Adipocyte (in vitro differentiated cells): ENCODE results near the gene AQP12A.
"Not testable (repeated sequence)": the region's sequence is repeated elsewhere in the genome, so short reads cannot be mapped to it uniquely, and the experiment has no call there.

ENCODE experiments used
- DNase-seq: peaks from one replicate; pipeline ENCODE4 v3.0.0-alpha.2; 2015; ENCODE audit warnings: low read depth
- H3K27me3 ChIP-seq: replicated peaks from 2 replicates; pipeline ENCODE4 v1.7.0; 2013; ENCODE audit warnings: mild to moderate bottlenecking, low read length, moderate library complexity; ENCODE audit not compliant: control insufficient read depth, insufficient read depth
- H3K36me3 ChIP-seq: 2 replicates; pipeline ENCODE4 v1.7.0; 2013; ENCODE audit warnings: low read length, mild to moderate bottlenecking, moderate library complexity; ENCODE audit not compliant: control insufficient read depth, insufficient read depth, severe bottlenecking
- H3K4me1 ChIP-seq: 2 replicates; pipeline ENCODE4 v1.7.0; 2013; ENCODE audit warnings: mild to moderate bottlenecking, low read length, moderate library complexity; ENCODE audit not compliant: control insufficient read depth, insufficient read depth
- H3K4me3 ChIP-seq: 2 replicates; pipeline ENCODE4 v1.7.0; 2013; ENCODE audit warnings: mild to moderate bottlenecking, low read length, moderate library complexity
- H3K9ac ChIP-seq: 2 replicates; pipeline ENCODE4 v1.7.0; 2013; ENCODE audit warnings: mild to moderate bottlenecking, low read length, moderate library complexity
- H3K9me3 ChIP-seq: 2 replicates; pipeline ENCODE4 v1.7.0; 2013; ENCODE audit warnings: mild to moderate bottlenecking, low read length, moderate library complexity; ENCODE audit not compliant: control insufficient read depth

AQP12A gene

DNA sequence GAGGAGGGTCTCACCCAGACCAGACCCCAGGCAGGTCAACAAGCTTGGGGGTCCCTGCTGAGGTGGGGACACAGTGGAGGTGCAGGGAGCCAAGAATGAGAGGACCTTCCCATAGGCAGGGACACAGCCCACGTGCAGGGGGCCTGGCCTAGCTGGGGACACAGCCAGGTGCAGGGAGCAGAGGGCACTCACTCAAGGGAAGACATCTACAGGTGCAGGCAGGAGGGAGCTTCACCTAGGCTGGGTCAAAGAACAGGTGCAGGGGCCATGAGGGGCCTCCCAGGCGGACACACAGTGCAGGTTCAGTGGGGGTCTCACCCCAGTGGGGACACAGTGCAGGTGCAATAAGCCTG, 615 bp upstream of the AQP12A start:
- H3K4me3 ChIP-seq, H3K9me3 ChIP-seq, DNase-seq: not testable (repeated sequence)

DNA sequence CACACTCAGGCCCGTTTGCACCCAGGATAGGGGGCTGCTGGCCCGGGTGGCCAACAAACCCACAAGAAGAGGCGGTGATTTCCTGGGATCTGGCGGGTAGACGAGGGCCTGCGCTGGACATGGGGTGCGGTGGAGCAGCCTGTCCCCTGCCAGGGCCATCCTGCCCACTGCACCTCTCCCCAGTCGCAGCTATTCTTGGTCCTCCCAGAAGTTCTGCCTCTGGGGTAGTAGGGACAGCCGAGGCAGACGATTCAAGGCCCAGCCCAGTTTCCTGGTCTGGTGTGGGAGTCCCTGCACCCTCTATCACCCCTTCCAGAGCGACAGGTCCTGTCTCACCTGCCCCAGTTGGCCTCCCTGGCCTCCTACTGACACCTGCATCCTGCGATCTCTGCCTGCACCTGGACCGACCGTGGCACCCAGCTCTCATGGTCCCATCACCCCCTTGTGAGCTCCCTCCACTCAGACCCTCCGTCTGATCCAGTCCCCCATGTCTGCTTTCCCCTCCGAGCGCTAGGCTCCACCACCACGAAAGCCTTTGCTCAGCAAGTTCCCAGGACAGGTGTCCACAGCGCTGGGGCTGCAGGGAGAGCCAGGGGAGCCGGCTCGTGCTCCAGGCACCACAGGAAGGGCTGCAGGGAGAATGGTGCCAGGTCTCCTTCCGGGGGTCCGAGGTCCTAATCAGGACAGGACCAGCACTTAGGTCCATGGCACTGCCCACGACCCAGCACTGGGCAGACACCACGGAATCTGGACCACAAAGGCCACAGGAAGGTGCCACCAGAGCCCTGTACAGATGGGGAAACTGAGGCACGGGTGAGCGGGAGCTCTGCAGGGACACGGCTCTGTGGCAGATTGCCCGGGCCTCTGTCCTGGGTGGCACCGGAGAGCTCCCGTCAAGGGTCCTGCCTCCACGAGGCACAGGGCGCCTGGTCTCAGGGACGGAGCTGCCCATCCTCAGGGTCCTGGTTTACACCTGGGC, 1.2 kb downstream of the AQP12A start:
- not testable (repeated sequence) for H3K36me3 ChIP-seq, DNase-seq, H3K9ac ChIP-seq, H3K4me1 ChIP-seq, H3K9me3 ChIP-seq, H3K4me3 ChIP-seq, H3K27me3 ChIP-seq

More for the DNA sequence above, 615 bp upstream of the AQP12A start:
- H3K4me1 ChIP-seq, H3K27me3 ChIP-seq, H3K9ac ChIP-seq, H3K36me3 ChIP-seq: not testable (repeated sequence)

DNA sequence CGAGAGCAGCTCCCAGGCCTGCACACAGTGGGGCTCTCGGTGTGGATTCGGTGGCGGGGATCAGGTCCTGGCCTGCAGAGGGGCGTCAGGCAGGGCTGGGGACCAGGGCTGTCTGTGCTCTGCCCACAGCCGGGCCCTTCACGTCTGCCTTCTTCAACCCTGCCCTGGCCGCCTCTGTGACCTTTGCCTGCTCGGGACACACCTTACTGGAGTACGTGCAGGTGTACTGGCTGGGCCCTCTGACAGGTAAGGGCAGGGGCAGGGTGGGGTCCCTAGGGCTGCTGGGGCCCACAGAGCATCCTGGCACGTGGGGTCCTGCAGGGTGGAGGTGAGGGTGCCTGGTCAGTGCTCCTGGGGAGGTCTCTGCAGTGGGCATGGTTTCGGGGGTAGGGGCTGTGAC, 2.6 kb downstream of the AQP12A start:
- DNase-seq, H3K4me3 ChIP-seq: not testable (repeated sequence)

DNA sequence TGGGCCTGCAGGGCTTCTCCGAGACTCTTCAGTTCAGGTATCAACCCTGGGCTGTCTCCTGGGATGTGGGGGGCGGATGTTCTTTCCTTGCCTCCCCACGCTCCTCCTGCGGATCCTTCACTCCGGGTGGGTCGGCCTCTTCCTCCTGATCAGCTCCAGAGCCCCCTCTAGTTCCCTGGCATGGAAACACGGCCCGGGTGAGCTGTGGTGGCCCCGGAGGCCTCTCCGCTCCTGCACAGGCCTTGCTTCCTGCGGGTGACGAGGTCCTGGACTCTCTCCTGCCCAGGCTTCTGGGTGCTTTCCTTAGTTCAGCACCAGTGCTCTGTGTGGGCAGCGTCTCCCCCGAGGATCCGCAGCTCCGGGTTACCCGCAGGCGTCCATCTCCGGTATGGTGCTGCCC, 3.9 kb downstream of the AQP12A start:
- not testable (repeated sequence) for H3K9ac ChIP-seq, H3K9me3 ChIP-seq, DNase-seq, H3K27me3 ChIP-seq, H3K4me1 ChIP-seq, H3K36me3 ChIP-seq, H3K4me3 ChIP-seq

More for the DNA sequence above, 2.6 kb downstream of the AQP12A start:
- H3K4me1 ChIP-seq, H3K27me3 ChIP-seq, H3K36me3 ChIP-seq, H3K9me3 ChIP-seq, H3K9ac ChIP-seq: not testable (repeated sequence)

DNA sequence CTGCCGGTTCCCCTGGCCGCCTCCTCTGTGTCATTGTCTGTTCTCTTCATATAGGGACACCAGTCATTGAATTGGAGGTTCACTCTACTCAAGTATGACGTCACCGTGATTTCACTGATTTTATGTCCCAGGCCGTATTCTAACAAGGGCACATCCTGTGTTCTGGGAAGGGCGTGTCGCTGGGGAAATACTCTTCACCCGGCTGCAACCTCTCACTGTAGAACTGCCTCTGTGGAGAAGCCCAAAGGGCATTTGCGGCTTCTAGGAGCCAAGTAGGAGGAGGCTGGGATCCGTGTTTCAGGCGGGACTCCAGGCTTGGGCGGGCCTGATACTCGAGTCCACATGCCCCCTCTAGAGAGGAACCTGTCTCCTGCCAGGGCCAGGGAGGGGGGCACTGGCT, 4.8 kb downstream of the AQP12A start:
- not testable (repeated sequence) for H3K4me1 ChIP-seq, H3K27me3 ChIP-seq

GRCh38 chr2:240698852-240699561, 7.3 kb downstream of the AQP12A start:
- not testable (repeated sequence) for H3K9ac ChIP-seq, H3K4me3 ChIP-seq, H3K9me3 ChIP-seq, H3K4me1 ChIP-seq, DNase-seq, H3K36me3 ChIP-seq
- peaks cover 25% of the 10 kb centered on the region for H3K27me3 ChIP-seq

More for the DNA sequence above, 4.8 kb downstream of the AQP12A start:
- not testable (repeated sequence) for H3K9ac ChIP-seq, H3K36me3 ChIP-seq, DNase-seq, H3K9me3 ChIP-seq, H3K4me3 ChIP-seq

GRCh38 chr2:240699835-240700234, 8.2 kb downstream of the AQP12A start:
- DNase-seq, H3K9me3 ChIP-seq, H3K36me3 ChIP-seq, H3K4me3 ChIP-seq, H3K4me1 ChIP-seq, H3K9ac ChIP-seq: not testable (repeated sequence)
- H3K27me3 ChIP-seq: peaks cover 29% of the 10 kb centered on the region

GRCh38 chr2:240700616-240701015, 8.9 kb downstream of the AQP12A start:
- H3K9me3 ChIP-seq, H3K36me3 ChIP-seq, H3K9ac ChIP-seq, H3K4me3 ChIP-seq, H3K4me1 ChIP-seq, DNase-seq: not testable (repeated sequence)
- H3K27me3 ChIP-seq: peaks cover 37% of the 10 kb centered on the region

GRCh38 chr2:240701091-240701735, 9.5 kb downstream of the AQP12A start:
- Histone ChIP-seq H3K4me3 (no peak overlapping the region), H3K9me3 (no peaks in the 10 kb centered on the region), H3K36me3 (no peaks in the 10 kb centered on the region), H3K4me1 (no peaks in the 10 kb centered on the region), H3K9ac (no peak overlapping the region), H3K27me3 (peaks cover 37% of the 10 kb centered on the region)
- DNase-seq: no peak

- Histone ChIP-seq H3K4me1 (no peaks in the 10 kb centered on the region), H3K27me3 (peaks cover 40% of the 10 kb centered on the region), H3K36me3 (no peaks in the 10 kb centered on the region), H3K4me3 (no peak overlapping the region), H3K9ac (no peak overlapping the region), H3K9me3 (no peaks in the 10 kb centered on the region)
- DNase-seq: no peak
These were observed 10.3 kb downstream of the AQP12A start for GRCh38 chr2:240701736-240702639.
